Osteocyte (in vitro differentiated cells): ENCODE measurements around the gene PRSS48. TPM values are rescaled to one million over a fixed set of nuclear protein-coding genes. Genes with fewer than 3 reads are reported as not detected.
"Not testable (repeated sequence)": the region's sequence is repeated elsewhere in the genome, so short reads cannot be mapped to it uniquely, and the experiment has no call there.

Source experiments
- DNase-seq: peaks from one replicate; pipeline ENCODE4 v3.0.0; 2021; ENCODE audit warnings: mixed read lengths; ENCODE audit not compliant: unreplicated experiment; ENCODE audit errors: extremely low spot score
- H3K27ac Mint-ChIP-seq: one replicate; pipeline ENCODE4 v1.8.0; 2021; ENCODE audit warnings: mild to moderate bottlenecking, mixed read lengths; ENCODE audit not compliant: unreplicated experiment
- H3K27me3 Mint-ChIP-seq: one replicate; pipeline ENCODE4 v1.8.0; 2021; ENCODE audit warnings: mixed read lengths; ENCODE audit not compliant: unreplicated experiment
- H3K36me3 Mint-ChIP-seq: one replicate; pipeline ENCODE4 v1.8.0; 2021; ENCODE audit warnings: mixed read lengths; ENCODE audit not compliant: unreplicated experiment
- H3K4me1 Mint-ChIP-seq: one replicate; pipeline ENCODE4 v1.8.0; 2021; ENCODE audit warnings: mixed read lengths; ENCODE audit not compliant: unreplicated experiment
- H3K4me3 Mint-ChIP-seq: one replicate; pipeline ENCODE4 v1.8.0; 2021; ENCODE audit warnings: mild to moderate bottlenecking, moderate library complexity, mixed read lengths; ENCODE audit not compliant: unreplicated experiment
- H3K9me3 Mint-ChIP-seq: one replicate; pipeline ENCODE4 v1.8.0; 2021; ENCODE audit warnings: mixed read lengths; ENCODE audit not compliant: unreplicated experiment
- CTCF ChIP-seq: fragments of 200-600 bp; sonication (generic); IDR thresholded peaks from 2 replicates; pipeline ENCODE4 v1.5.0; 2021; ENCODE audit warnings: antibody characterized with exemption, mild to moderate bottlenecking, moderate library complexity
- total RNA-seq: library from RNA; stranded (reverse); gene quantifications from 2 replicates; pipeline ENCODE4 v1.2.1, GENCODE V29; 2021

Gene PRSS48
- total RNA-seq, 1 donor from 2014 or later: not detected

- H3K4me1 Mint-ChIP-seq: peaks cover 26% of the 10 kb centered on the region
- H3K36me3 Mint-ChIP-seq: no peaks in the 10 kb centered on the region
- no peak for DNase-seq
- H3K27ac Mint-ChIP-seq: no peak overlapping the region
- TF ChIP-seq CTCF: no peak
- H3K4me3 Mint-ChIP-seq: no peak overlapping the region
- no peaks in the 10 kb centered on the region for H3K9me3 Mint-ChIP-seq
- no peaks in the 10 kb centered on the region for H3K27me3 Mint-ChIP-seq
Measured at GRCh38 chr4:151231915-151232595, 44.9 kb upstream of the PRSS48 start.

- H3K9me3 Mint-ChIP-seq: no peaks in the 10 kb centered on the region
- no peaks in the 10 kb centered on the region for H3K27me3 Mint-ChIP-seq
- H3K27ac Mint-ChIP-seq: no peak overlapping the region
- peaks cover 11% of the 10 kb centered on the region for H3K4me1 Mint-ChIP-seq
- no peak for DNase-seq
- no peak overlapping the region for H3K4me3 Mint-ChIP-seq
- H3K36me3 Mint-ChIP-seq: no peaks in the 10 kb centered on the region
- TF ChIP-seq CTCF: no peak
Measured at GRCh38 chr4:151233600-151233999, 43.4 kb upstream of the PRSS48 start.

GRCh38 chr4:151235373-151235772 lies 41.6 kb upstream of the PRSS48 start:
- H3K9me3 Mint-ChIP-seq, DNase-seq, H3K36me3 Mint-ChIP-seq, H3K27ac Mint-ChIP-seq, H3K4me3 Mint-ChIP-seq, H3K27me3 Mint-ChIP-seq, H3K4me1 Mint-ChIP-seq: not testable (repeated sequence)

- no peaks in the 10 kb centered on the region for H3K9me3 Mint-ChIP-seq
- no peak for TF ChIP-seq CTCF
- peaks cover 2% of the 10 kb centered on the region for H3K4me1 Mint-ChIP-seq
- H3K27me3 Mint-ChIP-seq: no peaks in the 10 kb centered on the region
- no peak for DNase-seq
- H3K4me3 Mint-ChIP-seq: no peak overlapping the region
- H3K36me3 Mint-ChIP-seq: no peaks in the 10 kb centered on the region
- H3K27ac Mint-ChIP-seq: no peak overlapping the region
Measured at GRCh38 chr4:151236036-151236435, 40.9 kb upstream of the PRSS48 start.

GRCh38 chr4:151238477-151238876 lies 38.5 kb upstream of the PRSS48 start:
- Mint-ChIP-seq H3K36me3 (no peaks in the 10 kb centered on the region), H3K4me3 (no peak overlapping the region), H3K9me3 (no peaks in the 10 kb centered on the region), H3K27me3 (no peaks in the 10 kb centered on the region), H3K27ac (no peak overlapping the region), H3K4me1 (peaks cover 2% of the 10 kb centered on the region)
- no peak for DNase-seq
- peak; percentile 40 for TF ChIP-seq CTCF

GRCh38 chr4:151239608-151240007 lies 37.4 kb upstream of the PRSS48 start:
- Mint-ChIP-seq H3K27me3 (no peaks in the 10 kb centered on the region), H3K4me3 (no peak overlapping the region), H3K36me3 (no peaks in the 10 kb centered on the region), H3K9me3 (no peaks in the 10 kb centered on the region), H3K27ac (no peak overlapping the region), H3K4me1 (peaks cover 4% of the 10 kb centered on the region)
- no peak for TF ChIP-seq CTCF
- no peak for DNase-seq
